Right lobe of liver (tissue), 6 donors: ENCODE results near the gene FOXK2. TPM values are rescaled to one million over a fixed set of nuclear protein-coding genes. Genes with fewer than 3 reads are reported as not detected.
A peak's percentile ranks its signal among the peaks of the same experiment; 100 is the strongest.

Source experiments
- ATAC-seq, 4 donors: fragments of 200-7000 bp; cut with Tn5 transposase; one replicate each; pipeline ENCODE4 v1.9.1; 2020; ENCODE audit warnings: mild to moderate bottlenecking in 4 of 4, moderate library complexity in 4 of 4
- DNase-seq, 3 donors: peaks; one replicate each; pipeline ENCODE4 v3.0.0-alpha.2; 2020
- H3K27ac ChIP-seq, 3 donors: fragments of 200-600 bp; one replicate each; pipeline ENCODE4 v1.8.0; 2022
- H3K27me3 ChIP-seq, 2 donors: fragments of 200-600 bp; one replicate each; pipeline ENCODE4 v1.8.0; 2022
- H3K36me3 ChIP-seq, 4 donors: fragments of 200-600 bp; sonication (generic) in 1 of 4; one replicate each; pipeline versions ENCODE4 v1.5.1 to v1.8.0; 2017 to 2022; ENCODE audit warnings: control low read depth in 1 of 4
- H3K4me1 ChIP-seq, 4 donors: fragments of 200-600 bp; sonication (generic) in 1 of 4; one replicate each; pipeline versions ENCODE4 v1.5.1 to v1.8.0; 2017 to 2022; ENCODE audit warnings: control low read depth in 1 of 4
- H3K4me3 ChIP-seq, 3 donors: fragments of 200-600 bp; one replicate each; pipeline ENCODE4 v1.8.0; 2022
- H3K9me3 ChIP-seq, 4 donors: fragments of 200-600 bp; sonication (generic) in 1 of 4; one replicate each; pipeline versions ENCODE4 v1.5.1 to v1.8.0; 2017 to 2022; ENCODE audit warnings: control low read depth in 1 of 4
- POLR2A ChIP-seq: fragments of 450-650 bp; IDR thresholded peaks from one replicate; pipeline ENCODE4 v1.6.1; 2017; ENCODE audit warnings: antibody characterized with exemption, mild to moderate bottlenecking
- WGBS: methylation state at CpG from one replicate; pipeline ENCODE4 v1.1.6; 2018; ENCODE audit warnings: low coverage, low lambda C conversion rate; ENCODE audit not compliant: insufficient coverage; ENCODE audit errors: missing lambda C conversion rate; 5-methylcytosine and 5-hydroxymethylcytosine counted together
- intact Hi-C, 2 donors: fragments of 100-400 bp; cut with DNase I; formaldehyde crosslinking; loops; one replicate each; pipeline versions ENCODE4 v1.11.2 to v1.14.1; 2022
- total RNA-seq, 6 experiments: library from RNA; depleted of rRNA in 2 of 6; stranded (reverse); fragments of >200 nt in 2 of 6; fragmentation: NEBNext Ultra II Directional in 3 of 6; extraction: Animal tissue kit (Norgen Biotek cat#: 25700) in 3 of 6; gene quantifications; one replicate each; pipeline versions ENCODE4 v1.1.0 to v1.2.4, GENCODE V29; 2016 to 2023
- TF ChIP-seq, protein P1 (sequence below), 4 donors: fragments of 200-600 bp in 3 of 4; fragments of 450-650 bp in 1 of 4; IDR thresholded peaks; one replicate each; pipeline versions ENCODE4 v1.5.1 to v1.8.0; 2016 to 2022; ENCODE audit warnings: antibody characterized with exemption in 4 of 4, mild to moderate bottlenecking in 2 of 4
- donor health status: DM: no; HTN: yes; CAD: no.
- donor health status: DM: no; HTN: no; CAD: no.
- donor health status: DM: no; HTN: no; CAD: no.
- donor health status: DM: no; HTN: yes; CAD: no.
- donor health status: DM: no; HTN: yes; CAD: no.

The FOXK2 gene
- total RNA-seq, 6 experiments from 2014 or later, result 14.1 to 20.5 (median 16.1) TPM

GRCh38 chr17:82587234-82588086, 67.9 kb downstream of the FOXK2 start:
- 87% methylated on average over 22 of the region's 47 CpGs for WGBS
- ATAC-seq (no peak), DNase-seq (peak in 1 of 3 donors; percentile 40)
- H3K36me3 ChIP-seq, result peaks cover 0 to 44% (median 7%) of the 10 kb centered on the region in 4 donors
- no peak overlapping the region for H3K27ac ChIP-seq
- no peaks in the 10 kb centered on the region for H3K4me1 ChIP-seq
- no peak for TF ChIP-seq POLR2A
- TF ChIP-seq, protein P1, sequence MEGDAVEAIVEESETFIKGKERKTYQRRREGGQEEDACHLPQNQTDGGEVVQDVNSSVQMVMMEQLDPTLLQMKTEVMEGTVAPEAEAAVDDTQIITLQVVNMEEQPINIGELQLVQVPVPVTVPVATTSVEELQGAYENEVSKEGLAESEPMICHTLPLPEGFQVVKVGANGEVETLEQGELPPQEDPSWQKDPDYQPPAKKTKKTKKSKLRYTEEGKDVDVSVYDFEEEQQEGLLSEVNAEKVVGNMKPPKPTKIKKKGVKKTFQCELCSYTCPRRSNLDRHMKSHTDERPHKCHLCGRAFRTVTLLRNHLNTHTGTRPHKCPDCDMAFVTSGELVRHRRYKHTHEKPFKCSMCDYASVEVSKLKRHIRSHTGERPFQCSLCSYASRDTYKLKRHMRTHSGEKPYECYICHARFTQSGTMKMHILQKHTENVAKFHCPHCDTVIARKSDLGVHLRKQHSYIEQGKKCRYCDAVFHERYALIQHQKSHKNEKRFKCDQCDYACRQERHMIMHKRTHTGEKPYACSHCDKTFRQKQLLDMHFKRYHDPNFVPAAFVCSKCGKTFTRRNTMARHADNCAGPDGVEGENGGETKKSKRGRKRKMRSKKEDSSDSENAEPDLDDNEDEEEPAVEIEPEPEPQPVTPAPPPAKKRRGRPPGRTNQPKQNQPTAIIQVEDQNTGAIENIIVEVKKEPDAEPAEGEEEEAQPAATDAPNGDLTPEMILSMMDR (IDR thresholded peaks at IDR 0.05), result no peak
- no peak overlapping the region for H3K4me3 ChIP-seq
- intact Hi-C loops, result no loop called here
- no peaks in the 10 kb centered on the region for H3K27me3 ChIP-seq
- H3K9me3 ChIP-seq, result no peaks in the 10 kb centered on the region

- no peak overlapping the region for H3K4me3 ChIP-seq
- H3K9me3 ChIP-seq, result no peaks in the 10 kb centered on the region
- H3K4me1 ChIP-seq, result peaks cover 0 to 3% (median 1%) of the 10 kb centered on the region in 4 donors
- DNase-seq, result peak in 1 of 3 donors; percentile 27
- no peaks in the 10 kb centered on the region for H3K27me3 ChIP-seq
- peaks cover 0 to 37% (median 6%) of the 10 kb centered on the region in 4 donors for H3K36me3 ChIP-seq
- WGBS, result 93% methylated on average over 18 of the region's 27 CpGs
- H3K27ac ChIP-seq, result no peak overlapping the region
- no peak for ATAC-seq
- intact Hi-C loops, result no loop called here
- no peak for TF ChIP-seq POLR2A
- TF ChIP-seq, protein P1 (IDR thresholded peaks at IDR 0.05), result no peak
Measured at GRCh38 chr17:82588266-82589175, 69.0 kb downstream of the FOXK2 start.

- peak overlapping the region in 1 of 3 donors; percentile 13 for H3K27ac ChIP-seq
- intact Hi-C loops, result no loop called here
- no peak overlapping the region for H3K4me3 ChIP-seq
- no peaks in the 10 kb centered on the region for H3K27me3 ChIP-seq
- no peak for TF ChIP-seq POLR2A
- TF ChIP-seq, protein P1 (IDR thresholded peaks at IDR 0.05), result no peak
- 83% methylated on average over 1 of the region's 6 CpGs for WGBS
- no peaks in the 10 kb centered on the region for H3K9me3 ChIP-seq
- no peak for ATAC-seq
- H3K36me3 ChIP-seq, result peaks cover 0 to 26% (median 5%) of the 10 kb centered on the region in 4 donors
- no peak for DNase-seq
- H3K4me1 ChIP-seq, result peaks cover 0 to 9% (median 4%) of the 10 kb centered on the region in 4 donors
Measured at GRCh38 chr17:82589851-82590180, 70.3 kb downstream of the FOXK2 start.

DNA sequence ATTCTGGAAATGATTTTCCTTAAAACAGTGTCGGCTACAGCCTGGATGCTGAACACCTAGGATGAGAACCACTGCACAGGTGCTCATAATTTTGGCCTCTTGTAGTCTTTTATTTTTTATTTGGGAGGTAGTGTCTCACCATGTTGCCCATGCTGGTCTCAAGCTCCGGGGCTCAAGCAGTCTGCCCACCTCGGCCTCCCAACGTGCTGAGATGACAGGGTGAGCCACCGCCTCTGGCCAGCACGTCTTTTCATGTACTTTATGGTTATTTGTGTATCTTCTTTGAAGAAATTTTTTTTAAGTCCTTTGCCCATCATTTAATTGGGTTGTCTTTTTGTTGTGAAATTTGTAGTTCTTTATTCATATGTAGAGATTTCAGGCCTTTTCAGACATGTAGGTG, 70.7 kb downstream of the FOXK2 start:
- DNase-seq, result peak in 1 of 3 donors; percentile 15
- intact Hi-C loops, result no loop called here

More for the DNA sequence above, 70.7 kb downstream of the FOXK2 start:
- H3K9me3 ChIP-seq, result no peaks in the 10 kb centered on the region
- ATAC-seq, result no peak
- peaks cover 0 to 9% (median 4%) of the 10 kb centered on the region in 4 donors for H3K4me1 ChIP-seq
- no peaks in the 10 kb centered on the region for H3K27me3 ChIP-seq
- no peak overlapping the region for H3K4me3 ChIP-seq
- H3K36me3 ChIP-seq, result peaks cover 0 to 24% (median 5%) of the 10 kb centered on the region in 4 donors
- WGBS, result 86% methylated on average over 6 of the region's 6 CpGs
- no peak for TF ChIP-seq POLR2A
- TF ChIP-seq, protein P1 (IDR thresholded peaks at IDR 0.05), result no peak
- no peak overlapping the region for H3K27ac ChIP-seq
